ENCODE measurements around the gene FOXO3.

GRCh38 chr6:108558372-108559096 is 2.2 kb upstream of the FOXO3 start:
- TF ChIP-seq CTCF (IDR thresholded peaks at IDR 0.05) (no peak), POLR2A (IDR thresholded peaks at IDR 0.05) (no peak)
